ENCODE results near the gene NUP93. TPM values are rescaled to one million over a fixed set of nuclear protein-coding genes. Genes with fewer than 3 reads are reported as not detected.

Gene NUP93
- total and polyA plus RNA-seq, 11 donors, result 21.8 to 49.0 (median 27.8) TPM

DNA sequence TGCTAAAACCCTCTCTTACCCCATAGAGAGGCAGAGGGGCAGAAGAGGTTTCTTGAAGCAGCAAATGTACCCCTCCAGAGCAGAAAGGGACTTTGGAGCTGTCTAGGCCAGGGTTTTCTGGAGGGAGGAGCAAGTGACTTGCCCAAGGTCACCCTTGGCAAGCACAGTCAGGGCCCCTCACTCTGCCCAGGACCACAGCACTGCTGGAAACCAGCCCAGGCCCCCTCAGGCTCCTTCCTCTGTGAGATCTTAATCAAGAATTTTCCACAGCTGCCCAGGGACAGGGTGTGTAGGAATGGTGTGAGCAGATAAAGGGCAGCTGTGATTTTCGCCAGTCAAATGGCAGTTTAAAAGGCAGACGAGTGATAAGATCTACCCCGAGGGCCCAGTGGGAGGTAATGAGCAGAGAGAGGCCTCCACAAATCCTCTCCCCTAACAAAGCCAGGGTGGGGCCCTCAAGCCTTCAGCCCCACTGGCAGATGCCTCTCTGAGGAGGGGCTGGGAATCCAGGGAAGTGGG is 131.2 kb downstream of the NUP93 start:
- no peaks in the 10 kb centered on the region for H3K36me3 ChIP-seq
- WGBS, 4 donors, result 43 to 63% (median 53%) methylated on average over 3 of the region's 3 CpGs
- H3K4me1 ChIP-seq, result peaks cover 0 to 21% (median 0%) of the 10 kb centered on the region in 12 donors
- H3K4me3 ChIP-seq, result no peak overlapping the region
- no peaks in the 10 kb centered on the region for H3K27me3 ChIP-seq
- no peak for ATAC-seq
- no peaks in the 10 kb centered on the region for H3K9me3 ChIP-seq
- TF ChIP-seq, protein P1, sequence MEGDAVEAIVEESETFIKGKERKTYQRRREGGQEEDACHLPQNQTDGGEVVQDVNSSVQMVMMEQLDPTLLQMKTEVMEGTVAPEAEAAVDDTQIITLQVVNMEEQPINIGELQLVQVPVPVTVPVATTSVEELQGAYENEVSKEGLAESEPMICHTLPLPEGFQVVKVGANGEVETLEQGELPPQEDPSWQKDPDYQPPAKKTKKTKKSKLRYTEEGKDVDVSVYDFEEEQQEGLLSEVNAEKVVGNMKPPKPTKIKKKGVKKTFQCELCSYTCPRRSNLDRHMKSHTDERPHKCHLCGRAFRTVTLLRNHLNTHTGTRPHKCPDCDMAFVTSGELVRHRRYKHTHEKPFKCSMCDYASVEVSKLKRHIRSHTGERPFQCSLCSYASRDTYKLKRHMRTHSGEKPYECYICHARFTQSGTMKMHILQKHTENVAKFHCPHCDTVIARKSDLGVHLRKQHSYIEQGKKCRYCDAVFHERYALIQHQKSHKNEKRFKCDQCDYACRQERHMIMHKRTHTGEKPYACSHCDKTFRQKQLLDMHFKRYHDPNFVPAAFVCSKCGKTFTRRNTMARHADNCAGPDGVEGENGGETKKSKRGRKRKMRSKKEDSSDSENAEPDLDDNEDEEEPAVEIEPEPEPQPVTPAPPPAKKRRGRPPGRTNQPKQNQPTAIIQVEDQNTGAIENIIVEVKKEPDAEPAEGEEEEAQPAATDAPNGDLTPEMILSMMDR (IDR thresholded peaks at IDR 0.05), result no peak
- no peak for TF ChIP-seq POLR2A (IDR thresholded peaks at IDR 0.05)
- DNase-seq, result peak in 1 of 5 donors; percentile 23
- intact Hi-C loops (cut with DNase I), result loop anchor here in 3 of 10 donors (10.0 kb wide), 3 partner anchors 74 to 314 kb away; partner anchors contain the start of gene HERPUD1 (in 2 of the 3)
- no peak overlapping the region for H3K27ac ChIP-seq

- DNase-seq, result peak in 1 of 5 donors; percentile 21
- TF ChIP-seq POLR2A (IDR thresholded peaks at IDR 0.05), result no peak
- TF ChIP-seq, protein P1 (IDR thresholded peaks at IDR 0.05), result no peak
- WGBS, 4 donors, result 91 to 97% (median 95%) methylated on average over 8 of the region's 8 CpGs
- no peak overlapping the region for H3K4me3 ChIP-seq
- intact Hi-C loops (cut with DNase I), result loop anchor here in 3 of 10 donors (10.0 kb wide), 3 partner anchors 73 to 313 kb away; partner anchors contain the start of gene HERPUD1 (in 2 of the 3)
- no peaks in the 10 kb centered on the region for H3K9me3 ChIP-seq
- H3K36me3 ChIP-seq, result no peaks in the 10 kb centered on the region
- H3K27ac ChIP-seq, result no peak overlapping the region
- no peaks in the 10 kb centered on the region for H3K27me3 ChIP-seq
- no peak for ATAC-seq
- H3K4me1 ChIP-seq, result peaks cover 0 to 21% (median 0%) of the 10 kb centered on the region in 12 donors
Observed at GRCh38 chr16:56861756-56862155, 131.8 kb downstream of the NUP93 start.

- TF ChIP-seq, protein P1 (IDR thresholded peaks at IDR 0.05), result no peak
- TF ChIP-seq POLR2A (IDR thresholded peaks at IDR 0.05), result no peak
- ATAC-seq (peak in 1 of 4 donors; percentile 50), DNase-seq (peak in 1 of 5 donors; percentile 7)
- H3K9me3 ChIP-seq, result no peaks in the 10 kb centered on the region
- intact Hi-C loops (cut with DNase I), result loop anchor here in 3 of 10 donors (10.0 kb wide), 3 partner anchors 72 to 312 kb away; partner anchors contain the start of gene HERPUD1 (in 2 of the 3)
- H3K36me3 ChIP-seq, result no peaks in the 10 kb centered on the region
- peaks cover 0 to 26% (median 5%) of the 10 kb centered on the region in 12 donors for H3K4me1 ChIP-seq
- no peak overlapping the region for H3K27ac ChIP-seq
- H3K4me3 ChIP-seq, result no peak overlapping the region
- 85 to 89% (median 87%) methylated on average over 5 of the region's 5 CpGs for WGBS, 4 donors
- H3K27me3 ChIP-seq, result no peaks in the 10 kb centered on the region
Observed at GRCh38 chr16:56862776-56863175, 132.8 kb downstream of the NUP93 start.

GRCh38 chr16:56864960-56865359 is 135.0 kb downstream of the NUP93 start, which contains the start of gene SLC12A3:
TSS of gene SLC12A3 (plus strand) at chr16:56865207. CDS start at chr16:56865236, 29 bp downstream.
- TF ChIP-seq, protein P1 (IDR thresholded peaks at IDR 0.05), result no peak
- TF ChIP-seq POLR2A (IDR thresholded peaks at IDR 0.05), result no peak
- H3K36me3 ChIP-seq, result no peaks in the 10 kb centered on the region
- no peaks in the 10 kb centered on the region for H3K9me3 ChIP-seq
- no peak for DNase-seq
- H3K27me3 ChIP-seq, result no peaks in the 10 kb centered on the region
- intact Hi-C loops (cut with DNase I), result loop anchor here (5.0 to 10.0 kb wide), 9 partner anchors 47 to 310 kb away; partner anchors contain the start of gene HERPUD1 (in 8 of the 10)
- ATAC-seq, result no peak
- H3K4me3 ChIP-seq, result no peak within 1 kb of the TSS
- WGBS, 4 donors, result 78 to 93% (median 78%) methylated on average over 6 to 12 of the region's 12 CpGs
- no peak within 1 kb of the TSS for H3K27ac ChIP-seq
- peaks cover 0 to 22% (median 5%) of the 10 kb centered on the region in 12 donors for H3K4me1 ChIP-seq
